GM21515 (cell line): Measurements from ENCODE around the gene PCYOX1L.

Source experiments
- ATAC-seq: cut with Tn5 transposase; IDR thresholded peaks from one replicate; pipeline ENCODE4 v1.9.1; 2021; ENCODE audit not compliant: unreplicated experiment

The PCYOX1L gene

GRCh38 chr5:149405550-149406202 lies 47.8 kb downstream of the PCYOX1L start:
- no peak for ATAC-seq

DNA sequence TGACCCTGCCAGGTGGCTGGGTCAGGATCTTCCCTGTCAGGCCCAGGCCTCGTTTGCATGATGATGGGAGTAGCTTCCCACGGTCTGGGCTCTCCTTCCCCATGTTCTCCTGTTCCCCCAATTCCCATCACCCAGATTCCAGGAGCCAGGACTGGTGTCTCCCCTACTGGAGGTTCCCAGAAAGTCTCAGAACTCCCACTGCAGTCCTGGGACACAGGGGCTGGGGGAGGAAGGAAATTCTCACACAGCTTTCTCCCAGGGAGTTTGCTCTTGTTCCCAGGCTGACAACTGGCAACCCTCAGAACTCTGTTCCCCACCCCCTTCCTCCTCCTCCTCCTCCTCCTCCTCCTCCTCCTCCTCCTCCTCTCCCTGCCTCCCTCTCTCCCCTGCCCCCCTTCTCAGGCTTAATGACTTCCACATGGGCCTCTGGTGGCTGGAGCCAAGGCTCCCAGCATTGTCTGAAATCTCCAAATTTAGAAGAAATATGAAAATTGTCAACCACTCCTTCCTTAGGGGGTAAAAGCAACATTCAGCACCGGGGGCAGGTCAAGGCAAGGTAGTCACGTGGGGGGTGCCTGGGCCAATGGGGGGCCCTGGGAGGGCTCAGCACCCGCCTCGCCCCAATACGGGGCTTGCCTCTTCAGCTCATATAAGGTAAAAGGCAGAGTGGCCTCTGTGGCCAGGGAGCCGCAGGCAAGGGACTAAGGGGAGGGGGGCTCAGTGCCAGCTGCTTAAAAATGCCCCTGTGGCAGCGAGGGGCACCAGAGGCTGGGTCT lies 48.5 kb downstream of the PCYOX1L start:
- ATAC-seq: no peak

- no peak for ATAC-seq
Observed at GRCh38 chr5:149406979-149407306, 49.1 kb downstream of the PCYOX1L start.

- ATAC-seq: no peak
Observed at GRCh38 chr5:149407323-149408251, 49.7 kb downstream of the PCYOX1L start.

- ATAC-seq: no peak
Observed at GRCh38 chr5:149408252-149409099, 50.6 kb downstream of the PCYOX1L start.

DNA sequence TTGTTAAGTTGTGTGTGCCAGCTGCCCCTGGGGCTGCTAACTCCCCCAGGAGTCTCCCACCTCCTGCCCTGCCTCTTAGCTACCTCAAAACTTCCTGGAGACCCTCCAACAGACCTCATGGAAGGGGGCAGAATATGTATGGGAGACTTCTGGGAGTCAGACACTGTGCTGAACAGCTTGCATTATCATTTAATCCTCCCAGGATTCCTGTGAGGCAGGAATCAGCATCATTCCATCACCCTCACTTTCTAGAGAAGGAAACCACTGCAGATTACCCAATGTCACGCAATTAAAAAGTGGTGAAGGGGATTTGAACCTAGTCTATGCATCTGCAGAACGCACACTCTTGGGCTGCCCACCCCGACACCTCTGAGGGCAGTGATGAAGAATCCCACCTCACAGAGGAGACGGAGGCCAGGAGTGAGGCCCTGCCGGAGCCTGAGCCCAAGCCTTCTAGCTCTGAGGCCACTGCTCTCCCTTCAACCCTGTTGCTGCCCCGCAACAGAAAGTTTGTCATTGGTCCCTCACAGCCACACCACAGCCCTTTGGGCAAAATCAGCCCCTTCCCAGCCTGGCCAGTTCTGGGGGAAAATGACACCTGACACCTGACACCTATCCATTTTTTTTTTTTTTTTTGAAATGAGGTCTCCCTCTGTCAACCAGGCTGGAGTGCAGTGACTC lies 51.6 kb downstream of the PCYOX1L start:
- ATAC-seq: no peak

DNA sequence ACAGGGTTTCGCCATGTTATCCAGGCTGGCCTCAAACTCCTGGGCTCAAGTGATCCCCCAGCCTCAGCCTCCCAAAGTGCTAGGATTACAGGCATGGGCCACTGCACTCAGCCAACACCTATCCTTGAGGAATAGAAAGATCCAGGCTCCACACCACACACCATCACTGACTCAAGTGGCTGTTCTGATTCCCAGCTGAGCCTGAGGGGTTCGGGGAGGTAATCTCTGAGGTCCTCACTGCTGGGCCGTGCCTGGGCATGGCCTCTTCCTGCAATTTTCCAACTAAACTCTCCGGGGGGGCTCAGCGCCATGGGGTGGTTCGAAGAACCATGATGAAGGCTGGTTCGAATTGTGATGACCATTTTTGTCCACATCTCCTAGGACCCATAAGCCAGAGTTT lies 52.2 kb downstream of the PCYOX1L start:
- ATAC-seq: no peak

GRCh38 chr5:149410721-149411432 lies 53.0 kb downstream of the PCYOX1L start:
- ATAC-seq: no peak

DNA sequence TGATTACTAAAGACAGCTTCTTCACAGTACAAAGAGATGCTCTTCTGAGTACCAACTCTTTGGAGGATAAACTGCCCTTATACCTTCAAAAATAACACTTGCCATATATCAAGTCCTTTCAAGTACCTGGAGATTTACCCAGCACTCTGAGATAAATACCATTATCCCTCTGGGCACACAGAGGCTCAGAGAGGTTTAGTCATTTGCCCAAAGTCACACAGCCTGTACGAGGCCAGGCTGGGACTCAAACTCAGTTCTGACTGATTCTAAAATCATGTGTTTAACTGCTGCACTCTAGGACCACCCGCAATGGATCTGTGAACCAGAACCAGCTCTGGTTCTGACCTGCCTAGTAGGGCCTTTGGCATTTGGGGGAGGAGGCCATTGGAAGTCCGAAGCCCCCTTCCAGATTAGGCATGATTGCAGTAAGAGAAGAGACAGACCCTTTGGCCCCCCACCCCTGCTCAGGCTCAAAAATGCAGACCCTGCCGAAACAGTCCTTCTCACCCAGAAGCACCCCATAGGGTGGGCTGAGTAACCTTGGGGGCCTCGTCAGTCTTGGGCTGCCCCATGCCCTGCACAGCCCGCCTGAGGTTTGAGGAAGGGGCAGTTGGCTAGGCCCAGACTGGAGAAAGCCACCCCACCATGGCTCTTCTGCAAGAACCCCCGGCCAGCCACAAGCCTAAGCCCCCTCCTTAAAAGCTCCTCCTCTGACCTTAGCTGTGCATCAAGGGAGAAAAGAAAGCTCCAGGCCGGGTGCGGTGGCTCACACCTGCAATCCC lies 54.1 kb downstream of the PCYOX1L start:
- ATAC-seq: no peak

- no peak for ATAC-seq
Observed at GRCh38 chr5:149412783-149413476, 55.1 kb downstream of the PCYOX1L start.

DNA sequence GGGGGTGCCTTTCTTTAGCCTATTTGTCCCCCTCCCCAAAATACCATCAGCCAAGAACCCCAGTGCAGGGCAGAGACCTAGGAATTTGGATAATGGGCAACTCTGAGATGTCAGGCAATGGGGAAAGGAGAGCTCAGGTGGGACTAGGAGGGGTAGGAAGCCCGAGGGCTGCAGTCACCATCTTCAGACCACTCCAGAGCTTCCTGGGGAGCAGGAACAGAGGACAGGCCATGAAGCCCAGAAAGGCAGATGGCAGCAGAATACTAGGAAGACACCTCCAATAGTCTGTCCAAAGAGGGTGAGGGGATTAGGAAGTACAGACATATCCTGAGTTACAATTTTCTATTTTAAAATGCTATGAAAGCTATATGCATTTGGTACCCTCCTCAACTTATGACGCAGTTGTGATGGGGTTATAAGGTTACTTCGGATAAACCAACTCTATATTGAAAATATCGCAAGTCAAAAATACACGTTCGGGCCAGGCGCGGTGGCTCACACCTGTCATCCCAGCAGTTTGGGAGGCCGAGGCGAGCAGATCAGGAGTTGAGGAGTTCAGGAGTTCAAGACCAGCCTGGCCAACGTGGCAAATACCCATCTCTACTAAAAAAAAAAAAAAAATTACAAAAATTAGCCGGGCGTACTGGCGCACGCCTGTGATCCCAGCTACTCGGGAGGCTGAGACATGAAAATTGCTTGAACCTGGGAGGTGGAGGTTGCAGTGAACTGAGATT lies 55.8 kb downstream of the PCYOX1L start:
- ATAC-seq: no peak

DNA sequence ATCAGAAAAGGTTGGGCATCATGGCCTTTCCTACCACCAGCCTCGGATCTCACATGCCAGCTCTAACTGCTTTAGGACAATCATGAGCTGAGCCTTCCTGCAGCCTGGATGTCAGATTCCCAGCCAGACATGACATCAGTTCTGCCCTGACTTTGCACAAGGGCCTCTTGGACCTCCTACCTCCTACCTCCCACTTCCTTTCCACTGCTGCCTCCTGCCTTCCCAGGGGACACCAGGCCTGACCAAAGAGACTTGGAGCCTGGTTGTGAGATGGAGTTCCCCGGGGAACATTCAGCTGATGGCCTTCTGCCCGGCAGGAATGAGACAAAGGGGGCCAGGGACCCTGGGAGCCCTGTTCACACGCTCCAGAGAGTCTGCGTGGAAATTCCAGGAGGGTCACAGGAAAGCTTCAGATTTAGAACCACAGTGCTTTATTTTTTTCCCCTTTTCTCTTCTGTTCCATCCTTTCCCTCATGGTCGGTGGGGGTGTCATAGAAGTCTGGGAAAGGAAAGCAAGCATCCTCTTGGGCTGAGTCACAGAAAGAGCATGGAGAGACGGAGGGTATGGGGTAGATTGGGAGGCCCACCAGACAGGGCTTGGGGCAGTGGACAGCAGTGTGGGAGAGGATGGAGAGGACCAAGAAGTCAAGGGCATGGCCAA lies 56.7 kb downstream of the PCYOX1L start:
- ATAC-seq: no peak

DNA sequence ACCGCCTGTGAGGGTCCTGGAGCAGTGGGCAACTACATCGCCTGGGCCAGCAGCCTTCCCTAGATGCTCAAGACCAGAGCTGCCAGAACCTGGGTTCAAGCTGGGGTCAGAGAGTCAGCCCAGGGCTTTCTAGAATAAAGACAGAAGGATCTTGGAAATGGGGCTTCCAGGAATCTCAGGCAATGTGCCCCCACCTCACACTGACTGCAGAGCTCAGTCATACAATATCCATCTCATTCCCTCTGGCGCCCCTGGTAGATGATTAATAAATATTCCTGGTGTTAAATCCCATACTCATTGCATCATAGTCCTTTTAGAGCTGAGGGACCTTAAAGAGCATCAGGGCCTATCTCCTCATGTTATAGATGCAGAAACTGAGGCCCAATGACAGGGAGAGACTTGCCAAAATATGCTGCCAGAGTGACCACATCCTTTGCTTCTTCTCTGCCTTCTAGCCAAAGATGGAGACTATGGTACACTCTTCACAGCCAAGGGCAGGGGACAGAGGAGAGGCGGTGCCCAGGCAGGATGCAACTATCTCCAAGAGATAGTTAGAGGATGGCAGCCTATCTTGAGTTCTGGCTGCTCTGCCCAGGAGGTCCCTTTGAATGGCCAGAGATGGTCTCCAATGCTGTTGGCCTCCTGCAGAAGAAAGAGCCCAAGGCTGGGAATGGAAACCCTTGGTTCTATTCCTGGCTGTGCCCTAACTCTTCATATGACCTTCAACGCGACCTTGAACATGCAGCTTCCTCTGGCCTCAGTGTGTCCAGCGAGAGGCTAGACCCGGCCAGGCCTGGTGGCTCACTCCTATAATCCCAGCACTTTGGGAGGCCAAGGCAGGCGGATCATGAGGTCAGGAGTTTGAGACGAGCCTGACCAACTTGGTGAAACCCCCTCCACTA lies 57.5 kb downstream of the PCYOX1L start:
- ATAC-seq: no peak

GRCh38 chr5:149416987-149417710 lies 59.3 kb downstream of the PCYOX1L start:
- no peak for ATAC-seq

- no peak for ATAC-seq
Observed at GRCh38 chr5:149417711-149418368, 60.0 kb downstream of the PCYOX1L start.
